K562 (cell line): ENCODE measurements around the gene TMEM144. TPM values are rescaled to one million over a fixed set of nuclear protein-coding genes. Genes with fewer than 3 reads are reported as not detected.

Source experiments
- ATF7 ChIP-seq: fragments of 450-650 bp; IDR thresholded peaks from 2 replicates; pipeline ENCODE4 v1.7.1; 2014; ENCODE audit warnings: mild to moderate bottlenecking, moderate library complexity
- CEBPZ ChIP-seq: fragments of 150-350 bp; IDR thresholded peaks from 2 replicates; pipeline ENCODE4 v1.6.1; 2014; ENCODE audit warnings: low read depth, mild to moderate bottlenecking, low read length, borderline replicate concordance
- DNMT1 ChIP-seq: fragments of 450-650 bp; IDR thresholded peaks from 2 replicates; pipeline ENCODE4 v1.6.1; 2016; ENCODE audit warnings: antibody characterized with exemption, mild to moderate bottlenecking
- FOXK2 ChIP-seq, 2 experiments: fragments of 450-650 bp; IDR thresholded peaks in 1 of 2; conservative IDR thresholded peaks in 1 of 2; 2 replicates each; pipeline ENCODE4 v1.6.1; 2016; ENCODE audit warnings: low read depth in 2 of 2, mild to moderate bottlenecking in 1 of 2
- HCFC1 ChIP-seq: IDR thresholded peaks from 2 replicates; pipeline ENCODE4 v1.6.1; 2012; ENCODE audit warnings: low read depth, low read length, improper control_type of control experiment
- KDM5B ChIP-seq: fragments of 200-600 bp; sonication (generic); IDR thresholded peaks from 2 replicates; pipeline ENCODE4 v1.6.1; 2012; ENCODE audit warnings: low read depth, mild to moderate bottlenecking, moderate library complexity, low read length, control low read depth, inconsistent platforms; ENCODE audit not compliant: insufficient replicate concordance
- MCM3 ChIP-seq: fragments of 450-650 bp; IDR thresholded peaks from 2 replicates; pipeline ENCODE4 v1.6.1; 2016
- NR4A1 ChIP-seq, 2 experiments: fragments of 250-450 bp in 1 of 2; fragments of 450-650 bp in 1 of 2; sonication (Bioruptor Pico) in 1 of 2; IDR thresholded peaks; 2 replicates each; pipeline versions ENCODE4 v1.4.0 to v1.6.1; 2016 to 2020; ENCODE audit warnings: mild to moderate bottlenecking in 2 of 2, missing compliant biosample characterization in 1 of 2, missing genetic modification characterization in 1 of 2, moderate library complexity in 1 of 2
- RBM39 ChIP-seq: fragments of 200-400 bp; formaldehyde crosslinking; optimal IDR thresholded peaks from 2 replicates; pipeline ENCODE3; 2018; ENCODE audit warnings: low read depth, low read length
- RNF2 ChIP-seq: sonication (generic); IDR thresholded peaks from 2 replicates; pipeline ENCODE4 v1.6.1; 2016
- SIRT6 ChIP-seq: IDR thresholded peaks from one replicate; pipeline ENCODE4 v1.6.1; 2012; ENCODE audit warnings: low read depth, mild to moderate bottlenecking, control low read depth, inconsistent platforms, low read length, moderate library complexity
- SMARCB1 ChIP-seq: IDR thresholded peaks from 2 replicates; pipeline ENCODE4 v1.6.1; 2011; ENCODE audit warnings: improper control_type of control experiment, low read depth; ENCODE audit not compliant: insufficient read length
- SNRNP70 ChIP-seq: fragments of 200-400 bp; formaldehyde crosslinking; optimal IDR thresholded peaks from 2 replicates; pipeline ENCODE3; 2017; ENCODE audit warnings: low read depth, low read length
- SP1 ChIP-seq: sonication (generic); formaldehyde crosslinking; IDR thresholded peaks from 2 replicates; pipeline ENCODE4 v1.8.1; 2022; ENCODE audit warnings: mild to moderate bottlenecking, missing genetic modification reagents
- TAF15 ChIP-seq: fragments of 200-400 bp; formaldehyde crosslinking; IDR thresholded peaks from 2 replicates; pipeline ENCODE4 v1.6.1; 2017; ENCODE audit warnings: mild to moderate bottlenecking, low read depth, low read length, moderate library complexity
- TCF7 ChIP-seq: sonication (generic); IDR thresholded peaks from 2 replicates; pipeline ENCODE4 v1.6.1; 2016; ENCODE audit warnings: antibody characterized with exemption, borderline replicate concordance
- ZNF239 ChIP-seq: fragments of 250-450 bp; sonication (Bioruptor Pico); IDR thresholded peaks from 2 replicates; pipeline ENCODE4 v1.4.0; 2020; ENCODE audit warnings: mild to moderate bottlenecking
- ZNF253 ChIP-seq: fragments of 250-450 bp; sonication (Bioruptor Pico); conservative IDR thresholded peaks from 2 replicates; pipeline ENCODE4 v1.6.1; 2021; ENCODE audit warnings: mild to moderate bottlenecking
- ZNF695 ChIP-seq: fragments of 450-650 bp; formaldehyde crosslinking; IDR thresholded peaks from 2 replicates; pipeline ENCODE4 v1.4.0; 2020; ENCODE audit warnings: mild to moderate bottlenecking, moderate library complexity
- polyA plus RNA-seq, 8 experiments: library from polyadenylated mRNA; depleted of rRNA in 4 of 8; stranded (reverse) in 5 of 8; unstranded in 3 of 8; fragments of >200 nt; fragmentation: Nextera tagmentation in 2 of 8; fragmentation: Illumina TruSeq in 1 of 8; extraction: Ambion mirVana in 2 of 8; extraction: Trizol in 1 of 8; gene quantifications; 2 replicates each; pipeline versions ENCODE4 v1.2.1 to v1.2.3, GENCODE V29; 2011 to 2014; ENCODE audit warnings: inconsistent platforms in 1 of 8, missing spikeins in 1 of 8
- total RNA-seq, 7 experiments: library from RNA; depleted of rRNA in 6 of 7; stranded (reverse); fragments of >200 nt in 6 of 7; fragmentation: Illumina TruSeq in 2 of 7; extraction: Trizol in 2 of 7; gene quantifications; 2 replicates each; pipeline versions ENCODE4 v1.2.1 to v1.2.3, GENCODE V29; 2011 to 2021; ENCODE audit warnings: low replicate concordance in 1 of 7
- TF ChIP-seq, protein P1 (sequence below), 2 experiments: fragments of 450-650 bp; conservative IDR thresholded peaks; 2 replicates each; pipeline ENCODE4 v1.6.1; 2017; ENCODE audit warnings: mild to moderate bottlenecking in 2 of 2, moderate library complexity in 2 of 2
- TF ChIP-seq, protein P2 (sequence below), 2 experiments: fragments of 450-650 bp; IDR thresholded peaks; 2 replicates each; pipeline ENCODE4 v1.6.1; 2018; ENCODE audit warnings: mild to moderate bottlenecking in 2 of 2, low read depth in 1 of 2; ENCODE audit not compliant: partially characterized antibody in 2 of 2

The TMEM144 gene
- total and polyA plus RNA-seq, 9 of the 15 experiments (the other 6 are each of a cell fraction or from before 2014, with no cell fraction given): 4.0 to 12.0 (median 6.1) TPM

DNA sequence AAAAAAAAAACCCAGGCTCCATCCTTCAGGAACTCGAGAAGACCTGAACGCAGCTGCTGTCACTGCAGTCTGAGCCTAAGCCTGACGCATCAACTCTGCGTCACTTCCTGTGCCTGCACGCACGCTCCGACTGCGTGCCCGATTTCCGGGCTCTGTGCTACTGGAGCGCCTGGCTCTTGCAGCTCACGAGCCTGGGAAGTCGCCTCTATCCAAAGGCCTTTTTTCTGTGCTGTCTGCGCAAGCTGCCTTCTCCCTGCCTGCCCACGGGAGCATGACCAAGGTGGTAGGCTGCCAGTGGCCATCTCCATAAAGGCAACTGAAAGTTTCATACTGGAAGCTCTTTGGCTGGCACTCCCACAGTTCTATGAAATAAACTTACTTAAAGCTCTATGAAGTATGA lies 27.6 kb upstream of the TMEM144 start (continued):
- TF ChIP-seq, protein P1, sequence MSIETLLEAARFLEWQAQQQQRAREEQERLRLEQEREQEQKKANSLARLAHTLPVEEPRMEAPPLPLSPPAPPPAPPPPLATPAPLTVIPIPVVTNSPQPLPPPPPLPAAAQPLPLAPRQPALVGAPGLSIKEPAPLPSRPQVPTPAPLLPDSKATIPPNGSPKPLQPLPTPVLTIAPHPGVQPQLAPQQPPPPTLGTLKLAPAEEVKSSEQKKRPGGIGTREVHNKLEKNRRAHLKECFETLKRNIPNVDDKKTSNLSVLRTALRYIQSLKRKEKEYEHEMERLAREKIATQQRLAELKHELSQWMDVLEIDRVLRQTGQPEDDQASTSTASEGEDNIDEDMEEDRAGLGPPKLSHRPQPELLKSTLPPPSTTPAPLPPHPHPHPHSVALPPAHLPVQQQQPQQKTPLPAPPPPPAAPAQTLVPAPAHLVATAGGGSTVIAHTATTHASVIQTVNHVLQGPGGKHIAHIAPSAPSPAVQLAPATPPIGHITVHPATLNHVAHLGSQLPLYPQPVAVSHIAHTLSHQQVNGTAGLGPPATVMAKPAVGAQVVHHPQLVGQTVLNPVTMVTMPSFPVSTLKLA (conservative IDR thresholded peaks at IDR 0.05): 0 out of 4 replicates have a peak, but pooled peaks of 1 of the 2 experiments have one; percentile 23
- TF ChIP-seq ZNF695 (CRISPR knock-in tag): no peak
- TF ChIP-seq SMARCB1: no peak
- TF ChIP-seq MCM3: no peak
- no peak for TF ChIP-seq KDM5B
- no peak for TF ChIP-seq FOXK2 (conservative IDR thresholded peaks at IDR 0.05 in 1 of 2, IDR thresholded peaks at IDR 0.05 in 1 of 2; ENCODE audit: low read depth in 2 of 2)
- 0 out of 2 replicates have a peak, but pooled peaks have one; percentile 20 for TF ChIP-seq ATF7
- no peak for TF ChIP-seq SIRT6
- no peak for TF ChIP-seq SNRNP70
- no peak for TF ChIP-seq SP1 (CRISPR knock-in tag)
- TF ChIP-seq, protein P2, sequence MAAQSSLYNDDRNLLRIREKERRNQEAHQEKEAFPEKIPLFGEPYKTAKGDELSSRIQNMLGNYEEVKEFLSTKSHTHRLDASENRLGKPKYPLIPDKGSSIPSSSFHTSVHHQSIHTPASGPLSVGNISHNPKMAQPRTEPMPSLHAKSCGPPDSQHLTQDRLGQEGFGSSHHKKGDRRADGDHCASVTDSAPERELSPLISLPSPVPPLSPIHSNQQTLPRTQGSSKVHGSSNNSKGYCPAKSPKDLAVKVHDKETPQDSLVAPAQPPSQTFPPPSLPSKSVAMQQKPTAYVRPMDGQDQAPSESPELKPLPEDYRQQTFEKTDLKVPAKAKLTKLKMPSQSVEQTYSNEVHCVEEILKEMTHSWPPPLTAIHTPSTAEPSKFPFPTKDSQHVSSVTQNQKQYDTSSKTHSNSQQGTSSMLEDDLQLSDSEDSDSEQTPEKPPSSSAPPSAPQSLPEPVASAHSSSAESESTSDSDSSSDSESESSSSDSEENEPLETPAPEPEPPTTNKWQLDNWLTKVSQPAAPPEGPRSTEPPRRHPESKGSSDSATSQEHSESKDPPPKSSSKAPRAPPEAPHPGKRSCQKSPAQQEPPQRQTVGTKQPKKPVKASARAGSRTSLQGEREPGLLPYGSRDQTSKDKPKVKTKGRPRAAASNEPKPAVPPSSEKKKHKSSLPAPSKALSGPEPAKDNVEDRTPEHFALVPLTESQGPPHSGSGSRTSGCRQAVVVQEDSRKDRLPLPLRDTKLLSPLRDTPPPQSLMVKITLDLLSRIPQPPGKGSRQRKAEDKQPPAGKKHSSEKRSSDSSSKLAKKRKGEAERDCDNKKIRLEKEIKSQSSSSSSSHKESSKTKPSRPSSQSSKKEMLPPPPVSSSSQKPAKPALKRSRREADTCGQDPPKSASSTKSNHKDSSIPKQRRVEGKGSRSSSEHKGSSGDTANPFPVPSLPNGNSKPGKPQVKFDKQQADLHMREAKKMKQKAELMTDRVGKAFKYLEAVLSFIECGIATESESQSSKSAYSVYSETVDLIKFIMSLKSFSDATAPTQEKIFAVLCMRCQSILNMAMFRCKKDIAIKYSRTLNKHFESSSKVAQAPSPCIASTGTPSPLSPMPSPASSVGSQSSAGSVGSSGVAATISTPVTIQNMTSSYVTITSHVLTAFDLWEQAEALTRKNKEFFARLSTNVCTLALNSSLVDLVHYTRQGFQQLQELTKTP (IDR thresholded peaks at IDR 0.05; ENCODE audit: low read depth in 1 of 2, partially characterized antibody in 2 of 2): peak in 1 of 2 experiments; percentile 24
- TF ChIP-seq TCF7: no peak
- no peak for TF ChIP-seq DNMT1
- 0 out of 2 replicates have a peak, but pooled peaks have one; percentile 40 for TF ChIP-seq NR4A1 (CRISPR knock-in tag; IDR thresholded peaks at IDR 0.05)
- no peak for TF ChIP-seq NR4A1 (tag; IDR thresholded peaks at IDR 0.05)
- no peak for TF ChIP-seq RBM39
- TF ChIP-seq ZNF253 (CRISPR knock-in tag): no peak
- TF ChIP-seq CEBPZ: no peak
- TF ChIP-seq HCFC1: peak; percentile 37; the same call in 1 of the 2 replicates
- no peak for TF ChIP-seq TAF15
- no peak for TF ChIP-seq RNF2
- no peak for TF ChIP-seq ZNF239 (CRISPR knock-in tag)
